Hepatocyte (in vitro differentiated cells): Measurements from ENCODE around the gene SPRR2G.

Source experiments
- CTCF ChIP-seq: fragments of 200-600 bp; sonication (generic); IDR thresholded peaks from 2 replicates; pipeline ENCODE4 v1.5.1; 2016; ENCODE audit warnings: antibody characterized with exemption, mild to moderate bottlenecking; ENCODE audit not compliant: poor library complexity
- EZH2 ChIP-seq: fragments of 200-600 bp; sonication (generic); IDR thresholded peaks from 2 replicates; pipeline ENCODE4 v1.6.1; 2016; ENCODE audit warnings: antibody characterized with exemption, mild to moderate bottlenecking, borderline replicate concordance

GRCh38 chr1:153133743-153134142, 16.9 kb downstream of the SPRR2G start:
- TF ChIP-seq CTCF (no peak), EZH2 (no peak)
